Measurements from ENCODE around the gene UGGT2. TPM values are rescaled to one million over a fixed set of nuclear protein-coding genes. Genes with fewer than 3 reads are reported as not detected.

UGGT2 gene
- total RNA-seq, 1 donor from 2014 or later = 47.5 TPM

DNA sequence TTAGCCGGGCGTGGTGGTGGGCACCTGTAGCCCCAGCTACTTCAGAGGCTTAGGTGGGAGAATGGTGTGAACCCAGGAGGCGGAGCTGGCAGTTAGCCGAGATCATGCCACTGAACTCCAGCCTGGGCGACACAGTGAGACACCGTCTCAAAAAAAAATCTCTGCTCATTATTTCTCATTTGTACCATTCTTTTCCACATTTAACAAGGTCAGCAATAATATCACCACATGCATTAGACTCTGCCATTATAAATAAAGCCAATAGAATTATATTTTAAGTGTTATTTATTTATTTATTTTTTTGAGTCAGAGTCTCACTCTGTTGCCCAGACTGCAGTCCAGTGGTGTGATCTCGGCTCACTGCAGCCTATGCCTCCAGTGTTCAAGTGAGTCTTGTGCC, 24.2 kb downstream of the UGGT2 start:
- no peak overlapping the region for H3K4me3 Mint-ChIP-seq
- no peak overlapping the region for H3K27ac Mint-ChIP-seq
- TF ChIP-seq, protein P1, sequence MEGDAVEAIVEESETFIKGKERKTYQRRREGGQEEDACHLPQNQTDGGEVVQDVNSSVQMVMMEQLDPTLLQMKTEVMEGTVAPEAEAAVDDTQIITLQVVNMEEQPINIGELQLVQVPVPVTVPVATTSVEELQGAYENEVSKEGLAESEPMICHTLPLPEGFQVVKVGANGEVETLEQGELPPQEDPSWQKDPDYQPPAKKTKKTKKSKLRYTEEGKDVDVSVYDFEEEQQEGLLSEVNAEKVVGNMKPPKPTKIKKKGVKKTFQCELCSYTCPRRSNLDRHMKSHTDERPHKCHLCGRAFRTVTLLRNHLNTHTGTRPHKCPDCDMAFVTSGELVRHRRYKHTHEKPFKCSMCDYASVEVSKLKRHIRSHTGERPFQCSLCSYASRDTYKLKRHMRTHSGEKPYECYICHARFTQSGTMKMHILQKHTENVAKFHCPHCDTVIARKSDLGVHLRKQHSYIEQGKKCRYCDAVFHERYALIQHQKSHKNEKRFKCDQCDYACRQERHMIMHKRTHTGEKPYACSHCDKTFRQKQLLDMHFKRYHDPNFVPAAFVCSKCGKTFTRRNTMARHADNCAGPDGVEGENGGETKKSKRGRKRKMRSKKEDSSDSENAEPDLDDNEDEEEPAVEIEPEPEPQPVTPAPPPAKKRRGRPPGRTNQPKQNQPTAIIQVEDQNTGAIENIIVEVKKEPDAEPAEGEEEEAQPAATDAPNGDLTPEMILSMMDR (IDR thresholded peaks at IDR 0.05; ENCODE audit: unreplicated experiment) = no peak
- H3K4me1 Mint-ChIP-seq = peaks cover 4% of the 10 kb centered on the region
- no peaks in the 10 kb centered on the region for H3K27me3 Mint-ChIP-seq (ENCODE audit: low read depth)
- peaks cover 2% of the 10 kb centered on the region for H3K36me3 Mint-ChIP-seq
- H3K9me3 Mint-ChIP-seq = no peaks in the 10 kb centered on the region
- no peak for DNase-seq (ENCODE audit: low spot score in 2 of 2, unreplicated experiment in 2 of 2)

DNA sequence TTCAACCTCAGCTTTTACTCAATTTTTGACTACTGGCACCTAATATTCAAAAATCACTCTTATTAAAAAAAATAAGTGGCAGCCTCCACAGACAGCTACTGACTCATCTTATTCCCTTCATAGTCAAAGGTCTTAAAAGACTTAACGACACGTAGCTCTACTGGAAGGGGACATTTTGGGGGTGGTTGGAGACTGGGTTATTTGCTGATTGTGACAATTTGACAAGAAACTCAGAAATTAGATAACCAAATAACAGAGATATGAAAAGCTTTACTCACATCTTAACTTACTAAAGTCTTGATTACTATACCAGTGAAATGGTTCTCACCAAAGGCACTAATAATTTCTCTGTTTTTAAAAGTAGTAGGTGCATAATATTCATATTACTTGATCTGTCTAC, 25.7 kb downstream of the UGGT2 start:
- H3K9me3 Mint-ChIP-seq = no peaks in the 10 kb centered on the region
- no peaks in the 10 kb centered on the region for H3K27me3 Mint-ChIP-seq (ENCODE audit: low read depth)
- H3K4me1 Mint-ChIP-seq = no peaks in the 10 kb centered on the region
- no peak overlapping the region for H3K4me3 Mint-ChIP-seq
- no peak overlapping the region for H3K27ac Mint-ChIP-seq
- no peak for DNase-seq (ENCODE audit: low spot score in 2 of 2, unreplicated experiment in 2 of 2)
- H3K36me3 Mint-ChIP-seq = peaks cover 2% of the 10 kb centered on the region
- TF ChIP-seq, protein P1 (IDR thresholded peaks at IDR 0.05; ENCODE audit: unreplicated experiment) = no peak

DNA sequence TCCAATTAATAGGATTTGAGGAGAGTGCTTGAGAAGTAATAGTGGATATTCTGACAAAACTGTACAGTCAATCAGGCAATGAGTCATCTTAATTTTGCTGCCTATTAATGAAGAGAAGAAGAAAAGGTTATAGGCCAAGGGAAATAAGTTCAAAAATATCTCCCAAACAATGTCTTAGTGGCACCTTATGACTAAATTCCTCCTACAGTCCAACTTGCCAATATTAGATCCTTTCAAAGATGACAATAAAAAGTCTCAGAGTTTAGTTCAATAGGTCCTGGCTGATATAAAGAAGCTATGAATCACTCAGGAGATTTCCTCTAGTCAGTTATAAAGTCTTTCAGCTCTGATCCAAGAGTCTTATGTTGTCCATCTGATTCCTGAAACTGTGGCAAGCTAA, 27.9 kb downstream of the UGGT2 start:
- Mint-ChIP-seq H3K27ac (no peak overlapping the region), H3K36me3 (peaks cover 5% of the 10 kb centered on the region), H3K27me3 (ENCODE audit: low read depth) (no peaks in the 10 kb centered on the region), H3K4me1 (no peaks in the 10 kb centered on the region), H3K4me3 (no peak overlapping the region), H3K9me3 (no peaks in the 10 kb centered on the region)
- TF ChIP-seq, protein P1 (IDR thresholded peaks at IDR 0.05; ENCODE audit: unreplicated experiment) = no peak
- no peak for DNase-seq (ENCODE audit: low spot score in 2 of 2, unreplicated experiment in 2 of 2)

DNA sequence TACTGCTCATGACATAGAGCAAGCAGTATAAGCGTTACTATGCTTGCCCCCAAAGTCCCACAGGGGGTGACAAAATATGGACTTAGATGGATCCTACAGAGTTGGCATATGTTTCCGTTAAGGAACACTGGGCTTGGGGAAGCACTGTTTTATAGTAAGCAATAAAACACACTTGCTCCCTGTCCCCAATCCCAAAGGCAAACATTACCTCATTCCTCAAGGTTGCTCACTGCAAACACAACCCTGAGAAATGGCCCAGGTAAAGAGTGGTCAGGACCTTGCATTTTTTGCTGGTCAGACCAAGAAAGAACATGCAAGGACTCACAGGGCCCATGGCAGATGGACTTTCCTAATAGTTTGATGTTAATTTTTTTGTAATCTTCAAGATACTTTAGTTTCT, 32.3 kb downstream of the UGGT2 start:
- peaks cover 17% of the 10 kb centered on the region for H3K36me3 Mint-ChIP-seq
- no peaks in the 10 kb centered on the region for H3K27me3 Mint-ChIP-seq (ENCODE audit: low read depth)
- no peak overlapping the region for H3K27ac Mint-ChIP-seq
- H3K4me3 Mint-ChIP-seq = no peak overlapping the region
- peaks cover 4% of the 10 kb centered on the region for H3K9me3 Mint-ChIP-seq
- TF ChIP-seq, protein P1 (IDR thresholded peaks at IDR 0.05; ENCODE audit: unreplicated experiment) = no peak
- DNase-seq (ENCODE audit: low spot score in 2 of 2, unreplicated experiment in 2 of 2) = no peak
- no peaks in the 10 kb centered on the region for H3K4me1 Mint-ChIP-seq

DNA sequence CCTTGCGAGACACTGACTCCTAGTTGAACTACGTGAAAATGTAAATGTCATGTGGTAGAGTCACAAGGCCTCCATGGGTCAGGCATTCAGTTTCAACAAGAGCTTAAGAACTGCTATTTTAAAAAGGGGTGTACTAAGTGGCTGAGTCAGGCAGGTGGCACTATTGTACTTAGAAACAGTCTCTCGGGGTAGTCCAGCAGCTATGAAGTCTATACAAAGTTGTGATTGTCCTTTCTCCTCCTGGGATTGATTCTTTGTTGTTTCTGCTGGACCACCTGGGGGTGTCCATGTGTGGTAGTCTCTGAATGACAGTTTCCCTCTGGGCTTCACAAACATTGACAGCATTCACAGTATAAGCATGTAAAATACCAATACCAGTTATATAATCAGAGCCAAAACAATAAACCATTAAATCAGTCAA, 33.0 kb downstream of the UGGT2 start:
- no peaks in the 10 kb centered on the region for H3K4me1 Mint-ChIP-seq
- peaks cover 23% of the 10 kb centered on the region for H3K36me3 Mint-ChIP-seq
- TF ChIP-seq, protein P1 (IDR thresholded peaks at IDR 0.05; ENCODE audit: unreplicated experiment) = peak; percentile 44
- no peaks in the 10 kb centered on the region for H3K27me3 Mint-ChIP-seq (ENCODE audit: low read depth)
- H3K9me3 Mint-ChIP-seq = peaks cover 10% of the 10 kb centered on the region
- no peak overlapping the region for H3K4me3 Mint-ChIP-seq
- H3K27ac Mint-ChIP-seq = no peak overlapping the region
- peak in 1 of 2 experiments; percentile 51 for DNase-seq (ENCODE audit: low spot score in 2 of 2, unreplicated experiment in 2 of 2)

DNA sequence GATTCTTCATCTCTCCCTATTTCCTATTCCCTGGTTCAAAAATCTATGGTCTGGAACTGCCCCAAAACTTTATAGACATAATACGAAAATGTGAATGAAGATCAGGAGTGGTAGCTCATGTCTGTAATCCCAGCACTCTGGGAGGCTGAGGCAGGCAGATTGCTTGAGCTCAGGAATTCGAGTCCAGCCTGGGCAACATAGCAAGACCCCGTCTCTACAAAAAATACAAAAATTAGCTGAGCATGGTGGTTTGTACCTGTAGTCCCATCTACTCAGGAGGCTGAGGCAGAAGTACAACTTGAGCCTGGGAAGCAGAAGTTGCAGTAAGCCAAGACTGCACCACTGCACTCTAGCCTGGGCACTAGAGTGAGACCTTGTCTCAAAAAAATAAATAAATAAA, 35.1 kb downstream of the UGGT2 start:
- no peak overlapping the region for H3K27ac Mint-ChIP-seq

More for the DNA sequence above, 35.1 kb downstream of the UGGT2 start:
- peaks cover 11% of the 10 kb centered on the region for H3K9me3 Mint-ChIP-seq
- H3K4me1 Mint-ChIP-seq = no peaks in the 10 kb centered on the region
- H3K4me3 Mint-ChIP-seq = no peak overlapping the region
- TF ChIP-seq, protein P1 (IDR thresholded peaks at IDR 0.05; ENCODE audit: unreplicated experiment) = no peak
- peaks cover 26% of the 10 kb centered on the region for H3K36me3 Mint-ChIP-seq
- no peaks in the 10 kb centered on the region for H3K27me3 Mint-ChIP-seq (ENCODE audit: low read depth)
- DNase-seq (ENCODE audit: low spot score in 2 of 2, unreplicated experiment in 2 of 2) = no peak

Measured in mesothelial cell of epicardium (in vitro differentiated cells).